GM10248 (cell line): ENCODE data around the gene PLEKHF1.
A peak's percentile ranks its signal among the peaks of the same experiment; 100 is the strongest.

Source experiments
- CTCF ChIA-PET: fragments of 300-600 bp; sonication (Branson Sonifier 250); formaldehyde crosslinking; extraction: SDS; loops from one replicate; lab custom pipeline; 2021; ENCODE audit warnings: antibody characterized with exemption; lab: Yijun Ruan, JAX
- POLR2A ChIA-PET: fragments of 350-650 bp; sonication (Branson Sonifier 250); formaldehyde crosslinking; extraction: SDS; loops from one replicate; lab custom pipeline; 2020; ENCODE audit warnings: antibody characterized with exemption; lab: Yijun Ruan, JAX
- DNase-seq: peaks from one replicate; pipeline ENCODE4 v3.0.0; 2012; ENCODE audit errors: extremely low spot score
- CTCF ChIP-seq: IDR thresholded peaks from 2 replicates; pipeline ENCODE4 v1.5.1; 2012; ENCODE audit warnings: mild to moderate bottlenecking, low read depth; ENCODE audit errors: extremely low read depth, missing control alignments, control extremely low read depth

PLEKHF1 gene

GRCh38 chr19:29618871-29619270 is 46.4 kb upstream of the PLEKHF1 start:
- TF ChIP-seq CTCF: no peak
- ChIA-PET CTCF (interaction anchor here (1.0 to 6.5 kb wide), 7 partner anchors 10 to 98 kb away, joined by 3 to 83 read pairs (median 4); partner anchors contain the start of genes PLEKHF1 and POP4), POLR2A (no interaction called here)
- no peak for DNase-seq

- DNase-seq: no peak
- ChIA-PET CTCF (interaction anchor here (1.0 to 6.5 kb wide), 4 partner anchors 12 to 51 kb away, joined by 3 to 83 read pairs (median 3); partner anchors contain the start of gene POP4), POLR2A (no interaction called here)
- TF ChIP-seq CTCF: no peak
These were observed 44.3 kb upstream of the PLEKHF1 start for GRCh38 chr19:29620931-29621351.

- DNase-seq: peak; percentile 63
These were observed 42.8 kb upstream of the PLEKHF1 start for GRCh38 chr19:29622166-29623070.

GRCh38 chr19:29623726-29624488 is 41.4 kb upstream of the PLEKHF1 start:
- no peak for DNase-seq
- CTCF ChIA-PET: interaction anchor here (1.1 to 6.5 kb wide), 3 partner anchors 15 to 92 kb away, joined by 4 to 83 read pairs (median 5); partner anchors contain the start of gene POP4
- no peak for TF ChIP-seq CTCF
- POLR2A ChIA-PET: no interaction called here

More at GRCh38 chr19:29622166-29623070, 42.8 kb upstream of the PLEKHF1 start:
- CTCF ChIA-PET: interaction anchor here (0.9 to 6.5 kb wide), 4 partner anchors 13 to 68 kb away, joined by 3 to 83 read pairs (median 4); partner anchors contain the start of genes PLEKHF1 and POP4
- no peak for TF ChIP-seq CTCF
- POLR2A ChIA-PET: no interaction called here

- no peak for DNase-seq
- TF ChIP-seq CTCF: no peak
- ChIA-PET CTCF (interaction anchor here (0.9 to 6.5 kb wide), 3 partner anchors 15 to 91 kb away, joined by 4 to 83 read pairs (median 5); partner anchors contain the start of gene POP4), POLR2A (no interaction called here)
These were observed 40.6 kb upstream of the PLEKHF1 start for GRCh38 chr19:29624489-29625185.

GRCh38 chr19:29625186-29625651 is 40.0 kb upstream of the PLEKHF1 start:
- ChIA-PET POLR2A (no interaction called here), CTCF (interaction anchor here (0.9 to 1.2 kb wide), 2 partner anchors 9 to 47 kb away, joined by 3 to 4 read pairs; no protein-coding TSS in a partner anchor)
- no peak for TF ChIP-seq CTCF
- DNase-seq: no peak
